Stimulated activated memory B cell treated with anti-CD40 and anti-IgM and Interleukin-4, amounts not matched to agents 10 μg/mL and 1 μg/mL and 100 μg/mL, for 72 hours (primary cell): ENCODE measurements around the gene GRID2IP.
A peak's percentile ranks its signal among the peaks of the same experiment; 100 is the strongest.
"Not testable (repeated sequence)": the region's sequence is repeated elsewhere in the genome, so short reads cannot be mapped to it uniquely, and the experiment has no call there.

Experiments used
- ATAC-seq: fragments of 150-1000 bp; cut with Tn5 transposase; 2 replicates; pipeline ENCODE4 v1.10.0; 2021
- H3K27ac Mint-ChIP-seq: one replicate; pipeline ENCODE4 v1.8.0; 2022; ENCODE audit warnings: mild to moderate bottlenecking, mixed read lengths
- H3K27me3 Mint-ChIP-seq: one replicate; pipeline ENCODE4 v1.8.0; 2022; ENCODE audit warnings: mixed read lengths
- H3K36me3 Mint-ChIP-seq: one replicate; pipeline ENCODE4 v1.8.0; 2022; ENCODE audit warnings: mixed read lengths
- H3K4me1 Mint-ChIP-seq: one replicate; pipeline ENCODE4 v1.8.0; 2022; ENCODE audit warnings: mixed read lengths
- H3K4me3 Mint-ChIP-seq: one replicate; pipeline ENCODE4 v1.8.0; 2022; ENCODE audit warnings: mild to moderate bottlenecking, moderate library complexity, mixed read lengths
- H3K9me3 Mint-ChIP-seq: one replicate; pipeline ENCODE4 v1.8.0; 2022; ENCODE audit warnings: mixed read lengths

Gene GRID2IP

DNA sequence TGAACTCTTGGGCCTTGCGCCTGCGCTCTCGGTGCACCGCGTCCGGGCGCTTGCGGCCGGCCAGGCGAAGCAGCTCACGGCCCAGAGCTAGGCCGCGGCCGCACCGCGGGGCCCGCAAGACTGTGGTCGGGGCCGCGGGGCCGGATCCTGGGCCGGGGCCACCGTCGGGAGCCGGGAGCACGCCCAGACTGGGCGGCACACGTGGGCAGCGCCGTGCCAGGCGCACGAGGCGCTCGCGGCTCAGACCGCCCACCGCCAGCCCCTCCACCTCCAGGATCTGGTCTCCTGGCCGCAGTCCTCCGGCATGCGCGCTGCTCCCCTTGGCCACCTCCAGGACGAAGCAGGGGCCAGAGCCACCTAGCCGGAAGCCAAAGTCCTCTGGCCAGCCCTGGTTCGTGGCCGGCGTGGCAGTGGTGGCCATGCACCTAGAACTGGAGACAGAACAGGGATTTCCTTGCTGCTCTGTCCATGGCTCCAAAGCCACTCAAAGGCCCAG is at the start of gene GRID2IP:
Gene GRID2IP (minus strand): TSS at position 446 of the 496 bp plus-strand sequence. CDS start 25 bp downstream, at position 421.
- H3K9me3 Mint-ChIP-seq, result no peaks in the 10 kb centered on the region
- H3K4me3 Mint-ChIP-seq, result no peak within 1 kb of the TSS
- H3K36me3 Mint-ChIP-seq, result no peaks in the 10 kb centered on the region
- ATAC-seq, result no peak
- peaks cover 11% of the 10 kb centered on the region for H3K4me1 Mint-ChIP-seq
- H3K27me3 Mint-ChIP-seq, result peaks cover 8% of the 10 kb centered on the region
- H3K27ac Mint-ChIP-seq, result no peak within 1 kb of the TSS

DNA sequence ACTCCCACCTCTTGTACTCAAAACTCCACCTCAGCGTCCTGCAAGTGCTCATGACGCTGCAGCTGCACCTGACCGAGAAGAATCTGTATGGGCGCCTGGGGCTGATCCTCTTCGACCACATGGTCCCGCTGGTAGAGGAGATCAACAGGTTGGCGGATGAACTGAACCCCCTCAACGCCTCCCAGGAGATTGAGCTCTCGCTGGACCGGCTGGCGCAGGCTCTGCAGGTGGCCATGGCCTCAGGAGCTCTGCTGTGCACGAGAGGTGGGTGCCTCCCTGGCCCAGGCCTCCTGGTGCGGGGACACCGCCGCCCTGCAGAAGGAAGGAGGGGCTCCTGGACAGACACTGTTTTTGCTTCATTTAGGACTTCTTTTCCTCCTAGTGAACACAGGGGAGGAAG is 48.8 kb upstream of the GRID2IP start:
- H3K27me3 Mint-ChIP-seq, result no peaks in the 10 kb centered on the region
- H3K36me3 Mint-ChIP-seq, result peaks cover 76% of the 10 kb centered on the region
- H3K4me1 Mint-ChIP-seq, result peaks cover 11% of the 10 kb centered on the region
- no peak overlapping the region for H3K27ac Mint-ChIP-seq
- no peaks in the 10 kb centered on the region for H3K9me3 Mint-ChIP-seq
- H3K4me3 Mint-ChIP-seq, result no peak overlapping the region
- ATAC-seq, result no peak

DNA sequence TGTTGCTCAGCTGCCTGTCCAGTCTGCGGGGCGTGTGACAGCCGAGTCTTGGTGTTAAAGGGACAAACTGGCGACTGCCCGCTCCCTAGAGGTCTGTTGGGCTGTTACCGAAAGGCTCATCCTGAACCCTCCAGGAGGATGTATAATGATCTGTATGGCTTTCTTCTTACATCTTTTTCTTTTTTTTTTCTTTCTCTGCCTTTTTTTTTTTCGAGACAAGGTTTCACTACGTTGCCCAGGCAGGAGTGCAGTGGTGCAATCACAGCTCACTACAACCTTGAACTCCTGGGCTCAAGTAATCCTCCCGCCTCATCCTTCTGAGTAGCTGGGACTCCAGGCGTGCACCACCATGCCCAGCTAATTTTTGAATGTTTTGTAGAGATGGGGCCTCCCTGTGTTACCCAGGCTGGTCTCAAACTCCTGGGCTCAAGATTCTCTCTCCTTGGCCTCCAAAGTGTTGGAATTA is 39.4 kb upstream of the GRID2IP start:
- peak overlapping the region; percentile 85 for H3K27ac Mint-ChIP-seq
- H3K9me3 Mint-ChIP-seq, result no peaks in the 10 kb centered on the region
- no peak for ATAC-seq

DNA sequence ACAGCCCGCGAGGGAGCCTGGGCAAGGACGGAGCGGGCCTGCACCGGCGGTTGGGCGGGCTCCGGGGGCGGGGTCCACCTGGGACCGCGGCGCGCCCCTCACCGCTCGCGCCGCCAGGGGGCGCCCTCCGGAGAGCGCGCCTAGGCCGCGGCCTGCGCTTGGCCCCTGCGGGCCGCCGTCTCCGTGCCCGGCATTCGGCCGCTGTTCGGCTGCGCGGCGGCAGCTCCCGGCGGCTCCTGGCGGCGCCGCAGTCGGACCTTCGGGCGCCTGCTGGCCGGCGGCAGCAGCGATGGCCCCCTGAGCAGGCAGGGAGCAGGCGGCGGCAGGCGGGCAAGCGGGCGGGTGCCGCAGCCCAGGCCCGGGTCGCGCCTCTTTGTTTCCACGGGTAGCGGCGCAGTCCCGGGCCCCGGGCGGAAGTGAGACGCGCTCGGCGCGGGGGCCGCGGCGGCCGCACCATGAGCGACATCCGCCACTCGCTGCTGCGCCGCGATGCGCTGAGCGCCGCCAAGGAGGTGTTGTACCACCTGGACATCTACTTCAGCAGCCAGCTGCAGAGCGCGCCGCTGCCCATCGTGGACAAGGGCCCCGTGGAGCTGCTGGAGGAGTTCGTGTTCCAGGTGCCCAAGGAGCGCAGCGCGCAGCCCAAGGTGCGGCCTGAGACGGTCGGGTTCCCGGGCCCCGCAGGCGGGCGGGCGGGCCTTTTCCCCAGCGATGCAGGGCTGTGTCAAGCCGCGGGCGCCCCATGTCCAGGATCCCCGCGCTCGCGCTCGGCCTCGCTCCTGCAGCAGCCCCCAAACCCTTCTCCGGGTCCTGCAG is 38.8 kb upstream of the GRID2IP start, which contains the start of gene INTS15:
Gene INTS15 (plus strand): TSS at position 193 of the 816 bp plus-strand sequence. CDS start 263 bp downstream, at position 456.
- Mint-ChIP-seq H3K27ac (peak within 1 kb of the TSS; percentile 85), H3K27me3 (no peaks in the 10 kb centered on the region), H3K9me3 (no peaks in the 10 kb centered on the region), H3K4me3 (peak within 1 kb of the TSS; percentile 96), H3K4me1 (peaks cover 27% of the 10 kb centered on the region), H3K36me3 (peaks cover 38% of the 10 kb centered on the region)
- peak; percentile 96 for ATAC-seq

More for the DNA sequence above, 39.4 kb upstream of the GRID2IP start:
- peaks cover 27% of the 10 kb centered on the region for H3K4me1 Mint-ChIP-seq
- no peaks in the 10 kb centered on the region for H3K27me3 Mint-ChIP-seq
- peak overlapping the region; percentile 96 for H3K4me3 Mint-ChIP-seq
- H3K36me3 Mint-ChIP-seq, result peaks cover 39% of the 10 kb centered on the region

DNA sequence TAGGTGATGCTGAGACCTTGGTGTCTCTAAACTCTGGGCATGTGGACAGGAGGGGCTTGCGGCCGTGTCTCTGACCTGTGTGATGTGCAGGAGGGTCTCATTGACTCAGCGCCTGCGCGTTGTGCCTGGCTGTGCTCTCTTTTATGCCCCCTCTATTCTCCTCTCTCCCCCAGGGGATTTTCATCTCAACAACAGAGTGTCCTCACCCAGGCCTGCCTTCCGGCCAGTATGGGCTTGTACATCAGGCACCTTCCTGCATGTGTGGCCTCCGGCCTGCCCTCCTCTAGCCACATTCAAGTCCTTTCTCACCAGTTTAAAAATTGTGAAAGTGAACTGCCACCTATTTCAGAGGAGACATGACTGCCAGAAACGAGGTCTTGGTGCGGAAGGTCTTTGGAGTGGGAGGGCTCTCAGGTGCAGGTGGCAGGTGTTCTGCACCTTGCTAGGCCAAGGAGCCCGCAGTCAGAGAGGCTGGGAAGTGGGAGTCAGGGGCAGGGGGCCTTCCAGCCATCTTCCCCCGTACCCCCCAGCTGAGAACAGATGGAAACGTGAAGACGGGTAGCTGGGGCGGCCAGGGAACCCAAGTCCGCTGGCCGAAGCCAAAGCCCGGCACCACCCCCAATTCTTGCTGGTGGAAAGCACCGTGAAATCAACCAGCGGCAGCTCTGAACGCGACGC is 38.0 kb upstream of the GRID2IP start:
- H3K27me3 Mint-ChIP-seq, result no peaks in the 10 kb centered on the region
- H3K27ac Mint-ChIP-seq, result peak overlapping the region; percentile 60
- peak; percentile 1 for ATAC-seq
- H3K4me3 Mint-ChIP-seq, result peak overlapping the region; percentile 79
- peaks cover 41% of the 10 kb centered on the region for H3K36me3 Mint-ChIP-seq
- H3K4me1 Mint-ChIP-seq, result peaks cover 27% of the 10 kb centered on the region
- H3K9me3 Mint-ChIP-seq, result no peaks in the 10 kb centered on the region

DNA sequence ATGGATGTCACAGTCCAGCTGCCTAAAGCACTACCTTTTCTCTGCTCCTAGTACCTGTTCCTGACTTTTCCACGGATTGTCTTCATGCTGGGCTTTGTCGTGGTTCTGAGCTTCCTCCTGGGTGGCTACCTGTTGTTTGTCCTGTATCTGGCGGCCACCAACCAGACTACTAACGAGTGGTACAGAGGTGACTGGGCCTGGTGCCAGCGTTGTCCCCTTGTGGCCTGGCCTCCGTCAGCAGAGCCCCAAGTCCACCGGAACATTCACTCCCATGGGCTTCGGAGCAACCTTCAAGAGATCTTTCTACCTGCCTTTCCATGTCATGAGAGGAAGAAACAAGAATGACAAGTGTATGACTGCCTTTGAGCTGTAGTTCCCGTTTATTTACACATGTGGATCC is 37.3 kb upstream of the GRID2IP start:
- Mint-ChIP-seq H3K36me3 (peaks cover 43% of the 10 kb centered on the region), H3K4me1 (peaks cover 27% of the 10 kb centered on the region), H3K27me3 (no peaks in the 10 kb centered on the region), H3K4me3 (peak overlapping the region; percentile 38), H3K27ac (peak overlapping the region; percentile 60), H3K9me3 (no peaks in the 10 kb centered on the region)
- no peak for ATAC-seq

DNA sequence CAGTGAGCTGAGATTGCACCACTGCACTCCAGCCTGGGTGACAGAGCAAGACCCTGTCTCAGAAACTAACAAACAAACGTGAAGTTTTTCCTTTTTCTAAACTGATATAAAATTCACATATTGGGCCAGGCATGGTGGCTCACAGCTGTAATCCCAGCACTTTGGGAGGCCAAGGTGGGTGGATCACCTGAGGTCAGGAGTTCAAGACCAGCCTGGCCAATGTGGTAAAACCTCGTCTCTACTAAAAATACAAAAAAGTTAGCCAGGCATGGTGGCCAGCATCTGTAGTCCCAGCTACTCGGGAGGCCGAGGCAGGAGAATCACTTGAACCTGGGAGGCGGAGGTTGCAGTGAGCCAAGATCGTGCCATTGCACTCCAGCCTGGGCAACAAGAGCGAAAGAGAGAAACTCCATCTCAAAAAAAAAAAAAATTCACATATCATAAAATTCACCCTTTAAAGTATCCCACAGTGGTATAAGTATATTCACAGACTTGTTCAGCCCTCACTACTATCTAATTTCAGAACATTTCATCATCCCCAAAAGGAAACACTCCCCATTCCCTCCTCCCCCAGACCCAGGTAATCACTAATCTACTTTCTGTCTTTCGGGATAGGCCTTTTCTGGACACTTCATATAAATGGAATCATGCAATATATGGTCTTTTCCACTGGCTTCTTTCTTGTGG is 34.6 kb upstream of the GRID2IP start:
- H3K4me3 Mint-ChIP-seq, H3K27ac Mint-ChIP-seq, H3K9me3 Mint-ChIP-seq, ATAC-seq, H3K27me3 Mint-ChIP-seq: not testable (repeated sequence)
- H3K36me3 Mint-ChIP-seq, result peaks cover 65% of the 10 kb centered on the region
- H3K4me1 Mint-ChIP-seq, result peaks cover 32% of the 10 kb centered on the region

DNA sequence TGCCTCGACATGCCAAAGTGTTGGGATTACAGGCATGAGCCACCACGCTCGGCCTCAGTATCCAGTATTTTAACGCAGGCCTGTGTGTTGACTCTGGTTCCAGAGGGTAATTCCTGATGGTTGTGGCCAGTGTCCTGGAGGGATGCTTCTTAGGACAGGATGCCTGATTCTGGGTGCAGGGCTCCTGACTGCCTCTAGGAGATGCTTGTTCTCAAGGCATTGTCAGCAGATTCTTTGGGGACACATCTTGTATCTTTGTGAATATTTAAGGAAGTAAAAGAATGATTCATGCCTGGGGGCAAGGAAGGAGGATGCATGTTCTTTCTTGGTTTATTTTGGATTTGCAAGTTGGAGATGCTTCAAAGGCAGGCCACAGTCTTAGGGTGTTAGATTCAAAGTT is 28.2 kb upstream of the GRID2IP start:
- H3K9me3 Mint-ChIP-seq, result no peaks in the 10 kb centered on the region
- H3K27ac Mint-ChIP-seq, result peak overlapping the region; percentile 91
- no peak overlapping the region for H3K4me3 Mint-ChIP-seq
- H3K27me3 Mint-ChIP-seq, result no peaks in the 10 kb centered on the region
- ATAC-seq, result no peak
- H3K36me3 Mint-ChIP-seq, result peaks cover 43% of the 10 kb centered on the region
- peaks cover 43% of the 10 kb centered on the region for H3K4me1 Mint-ChIP-seq

DNA sequence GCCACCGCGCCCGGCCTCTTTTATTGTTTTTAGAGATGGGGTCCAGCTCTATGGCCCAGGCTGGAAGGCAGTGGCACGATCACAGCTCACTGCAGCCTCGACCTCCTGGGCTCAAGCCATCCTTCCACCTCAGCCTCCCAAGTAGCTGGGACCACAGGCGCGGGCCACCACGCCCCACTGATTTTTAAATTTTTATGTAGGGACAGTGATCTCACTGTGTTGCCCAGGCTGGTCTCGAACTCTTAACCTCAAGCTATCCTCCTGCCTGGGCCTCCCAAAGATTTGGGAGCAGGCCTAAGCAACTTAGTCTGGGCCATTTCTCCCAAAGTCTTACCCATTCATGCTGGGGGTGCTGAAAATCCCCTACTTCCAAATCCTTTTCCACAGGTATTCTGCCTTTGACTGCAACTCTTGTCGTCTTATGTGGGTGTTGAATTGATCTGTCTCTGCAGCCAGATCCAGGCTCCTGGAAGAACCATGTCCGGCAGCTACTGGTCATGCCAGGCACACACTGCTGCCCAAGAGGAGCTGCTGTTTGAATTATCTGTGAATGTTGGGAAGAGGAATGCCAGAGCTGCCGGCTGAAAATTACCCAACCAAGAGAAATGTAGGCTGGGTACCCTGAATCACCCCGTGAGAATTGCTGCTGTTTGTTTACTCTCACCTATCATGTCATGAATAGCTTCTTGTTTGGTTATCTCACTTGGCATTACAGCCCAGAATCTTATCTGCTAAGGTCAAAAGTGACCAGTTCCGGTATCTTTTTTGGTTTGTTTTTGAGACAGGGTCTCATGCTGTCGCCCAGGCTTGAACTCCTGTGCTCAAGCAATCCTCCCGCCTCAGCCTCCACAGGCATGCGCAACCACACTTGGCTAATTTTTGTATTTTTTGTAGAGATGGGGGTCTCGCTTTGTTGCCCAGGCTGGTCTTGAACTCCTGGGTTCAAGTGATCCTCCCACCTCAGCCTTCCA is 27.1 kb upstream of the GRID2IP start:
- Mint-ChIP-seq H3K27ac (peak overlapping the region; percentile 91), H3K4me3 (peak overlapping the region; percentile 92), H3K27me3 (no peaks in the 10 kb centered on the region), H3K4me1 (peaks cover 43% of the 10 kb centered on the region), H3K9me3 (no peaks in the 10 kb centered on the region), H3K36me3 (peaks cover 38% of the 10 kb centered on the region)
- no peak for ATAC-seq

DNA sequence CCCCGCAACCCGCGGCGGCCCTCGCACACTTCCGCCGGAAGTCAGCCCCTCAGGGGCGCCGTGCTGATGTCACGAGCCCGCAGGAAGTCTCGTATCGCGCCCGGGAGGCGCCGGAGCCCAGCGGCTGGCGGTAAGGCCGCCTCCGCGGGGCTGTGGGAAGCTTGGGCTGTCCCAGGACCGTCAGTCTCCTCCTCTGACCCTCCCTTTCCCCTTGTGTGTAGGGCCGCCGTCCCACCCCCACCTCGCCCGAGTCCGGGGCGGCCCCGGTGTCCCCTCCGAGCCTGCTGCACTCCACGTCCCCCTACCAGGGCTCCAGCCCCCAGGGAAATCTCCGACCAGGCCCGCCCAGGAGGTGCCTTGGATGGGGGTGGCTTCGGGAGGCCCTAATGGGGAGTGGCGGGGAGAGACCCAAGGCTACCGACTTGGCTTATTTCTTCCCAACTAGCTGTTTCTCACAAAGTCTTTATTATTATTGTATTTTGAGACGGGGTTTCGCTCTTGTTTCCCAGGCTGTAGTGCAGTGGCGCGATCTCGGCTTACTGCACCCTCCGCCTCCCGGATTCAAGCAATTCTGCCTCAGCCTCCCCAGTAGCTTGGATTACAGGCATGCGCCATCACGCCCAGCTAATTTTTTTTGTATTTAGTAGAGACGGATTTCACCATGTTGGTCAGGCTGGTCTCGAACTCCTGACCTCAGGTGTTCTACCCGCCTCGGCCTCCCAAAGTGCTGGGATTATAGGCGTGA is 26.3 kb upstream of the GRID2IP start, which contains the start of gene ZDHHC4:
Gene ZDHHC4 (plus strand): TSS at position 86 of the 745 bp plus-strand sequence. CDS start 3,108 bp downstream, outside the sequence.
- Mint-ChIP-seq H3K4me1 (peaks cover 43% of the 10 kb centered on the region), H3K27me3 (peaks cover 6% of the 10 kb centered on the region), H3K36me3 (peaks cover 34% of the 10 kb centered on the region), H3K4me3 (peak within 1 kb of the TSS; percentile 92), H3K9me3 (no peaks in the 10 kb centered on the region), H3K27ac (peak within 1 kb of the TSS; percentile 91)
- ATAC-seq, result peak; percentile 97

DNA sequence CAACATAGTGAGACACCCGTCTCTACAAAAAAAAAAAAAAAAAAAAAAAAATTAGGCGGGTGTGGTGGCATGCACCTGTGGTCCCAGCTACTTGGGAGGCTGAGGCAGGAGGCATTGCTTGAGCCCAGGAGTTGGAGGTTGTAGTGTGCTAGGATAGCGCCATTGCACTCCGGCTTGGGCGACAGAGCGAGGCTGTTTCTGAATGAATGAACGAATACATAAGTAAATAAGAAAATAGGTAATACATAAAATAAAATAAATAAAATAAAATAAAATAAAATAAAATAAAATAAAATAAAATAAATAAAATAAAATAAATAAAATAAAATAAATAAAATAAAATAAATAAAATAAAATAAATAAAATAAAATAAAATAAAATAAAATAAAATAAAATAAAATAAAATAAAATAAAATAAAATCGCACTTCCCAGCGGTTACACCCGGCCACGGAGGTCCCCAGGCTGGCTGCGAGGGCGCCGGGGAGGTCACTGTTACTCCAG is 25.7 kb upstream of the GRID2IP start:
- peak overlapping the region; percentile 92 for H3K4me3 Mint-ChIP-seq
- not testable (repeated sequence) for H3K27me3 Mint-ChIP-seq, ATAC-seq, H3K9me3 Mint-ChIP-seq
- peak overlapping the region; percentile 91 for H3K27ac Mint-ChIP-seq
- H3K36me3 Mint-ChIP-seq, result peaks cover 28% of the 10 kb centered on the region
- H3K4me1 Mint-ChIP-seq, result peaks cover 39% of the 10 kb centered on the region

DNA sequence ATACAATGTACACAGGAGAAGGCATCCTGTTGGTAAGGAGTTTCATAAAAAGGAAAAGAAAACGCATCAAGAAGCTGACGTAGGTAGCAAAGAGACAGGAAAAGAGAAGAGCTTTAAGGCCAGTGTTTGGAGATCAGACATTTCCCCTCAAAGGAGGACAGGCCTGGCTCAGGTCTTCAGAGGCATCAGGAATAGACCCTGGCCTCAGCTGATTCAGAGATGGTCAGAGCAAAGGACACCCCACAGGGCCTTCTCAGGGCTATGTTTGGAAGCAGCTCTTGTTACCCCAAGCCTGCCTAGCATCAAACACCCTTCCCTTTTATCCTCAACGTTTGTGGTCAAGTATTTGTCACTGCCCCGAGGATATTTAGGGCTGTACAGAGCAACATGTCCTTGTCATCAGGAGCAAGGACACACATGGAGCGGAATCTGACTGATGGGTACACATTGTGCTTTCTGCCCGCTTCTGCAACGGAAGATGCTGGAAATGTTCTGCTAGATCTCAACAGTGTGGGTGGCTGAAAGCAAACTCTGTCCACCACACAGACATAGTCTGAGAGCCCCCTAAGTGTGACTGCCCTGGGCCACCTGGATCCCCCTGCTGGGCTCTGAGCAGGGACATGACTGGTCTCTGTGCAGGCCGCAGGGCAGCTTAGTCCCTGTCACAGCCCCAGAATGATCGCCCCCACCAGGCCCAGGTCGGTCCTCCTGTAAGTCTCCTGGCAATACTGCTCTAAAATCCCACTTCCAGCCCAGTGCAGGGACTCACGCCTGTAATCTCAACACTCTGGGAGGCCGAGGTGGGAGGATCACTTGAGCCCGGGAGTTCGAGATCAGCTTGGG is 25.0 kb upstream of the GRID2IP start:
- Mint-ChIP-seq H3K4me1 (peaks cover 32% of the 10 kb centered on the region), H3K9me3 (no peaks in the 10 kb centered on the region), H3K27ac (peak overlapping the region; percentile 91), H3K4me3 (peak overlapping the region; percentile 83), H3K27me3 (peaks cover 10% of the 10 kb centered on the region), H3K36me3 (peaks cover 21% of the 10 kb centered on the region)
- ATAC-seq, result no peak
